BE2C (cell line): Measurements from ENCODE around the gene GOLGA3.
"Not testable (repeated sequence)": the region's sequence is repeated elsewhere in the genome, so short reads cannot be mapped to it uniquely, and the experiment has no call there.

ENCODE experiments used
- DNase-seq: peaks from one replicate; pipeline ENCODE4 v3.0.0-alpha.2; 2020
- H3K27me3 ChIP-seq: fragments of 250-450 bp; sonication (Bioruptor Pico); 2 replicates; pipeline ENCODE4 v1.5.1; 2020; ENCODE audit warnings: mild to moderate bottlenecking
- H3K36me3 ChIP-seq: fragments of 250-450 bp; sonication (Bioruptor Pico); 2 replicates; pipeline ENCODE4 v1.5.1; 2020; ENCODE audit warnings: mild to moderate bottlenecking
- H3K4me1 ChIP-seq: fragments of 250-450 bp; sonication (Bioruptor Pico); 2 replicates; pipeline ENCODE4 v1.5.1; 2020
- H3K4me3 ChIP-seq: 2 replicates; pipeline ENCODE4 v1.5.1; 2011; ENCODE audit warnings: low read depth, low read length
- H3K9me3 ChIP-seq: fragments of 250-450 bp; sonication (Bioruptor Pico); 2 replicates; pipeline ENCODE4 v1.5.1; 2020
- CTCF ChIP-seq: IDR thresholded peaks from 2 replicates; pipeline ENCODE4 v1.5.1; 2012; ENCODE audit warnings: mild to moderate bottlenecking, low read depth, low read length

GOLGA3 gene

GRCh38 chr12:132872073-132872855 lies 43.6 kb upstream of the GOLGA3 start:
- H3K9me3 ChIP-seq, result no peaks in the 10 kb centered on the region; the same call in 1 of the 2 replicates
- H3K4me1 ChIP-seq, result no peaks in the 10 kb centered on the region
- TF ChIP-seq CTCF, result no peak
- peaks cover 43% of the 10 kb centered on the region for H3K36me3 ChIP-seq
- no peak for DNase-seq
- no peaks in the 10 kb centered on the region for H3K27me3 ChIP-seq
- no peak overlapping the region for H3K4me3 ChIP-seq

GRCh38 chr12:132869551-132869950 lies 40.9 kb upstream of the GOLGA3 start:
- Histone ChIP-seq H3K36me3 (peaks cover 41% of the 10 kb centered on the region), H3K9me3 (no peaks in the 10 kb centered on the region), H3K4me3 (no peak overlapping the region), H3K27me3 (no peaks in the 10 kb centered on the region), H3K4me1 (no peaks in the 10 kb centered on the region)
- DNase-seq, result no peak
- no peak for TF ChIP-seq CTCF

GRCh38 chr12:132866251-132866828 lies 37.7 kb upstream of the GOLGA3 start:
- Histone ChIP-seq H3K9me3 (no peaks in the 10 kb centered on the region), H3K36me3 (peaks cover 30% of the 10 kb centered on the region), H3K4me1 (no peaks in the 10 kb centered on the region), H3K4me3 (no peak overlapping the region), H3K27me3 (no peaks in the 10 kb centered on the region)
- no peak for DNase-seq
- TF ChIP-seq CTCF, result no peak

- peaks cover 30% of the 10 kb centered on the region for H3K36me3 ChIP-seq
- H3K4me3 ChIP-seq, result no peak overlapping the region
- H3K9me3 ChIP-seq, result no peaks in the 10 kb centered on the region
- H3K27me3 ChIP-seq, result no peaks in the 10 kb centered on the region
- H3K4me1 ChIP-seq, result no peaks in the 10 kb centered on the region
- DNase-seq, result no peak
- TF ChIP-seq CTCF, result no peak
Observed at GRCh38 chr12:132861558-132861957, 32.9 kb upstream of the GOLGA3 start.

GRCh38 chr12:132858718-132859266 lies 30.1 kb upstream of the GOLGA3 start:
- Histone ChIP-seq H3K4me3 (no peak overlapping the region), H3K27me3 (no peaks in the 10 kb centered on the region), H3K9me3 (no peaks in the 10 kb centered on the region), H3K36me3 (peaks cover 38% of the 10 kb centered on the region), H3K4me1 (no peaks in the 10 kb centered on the region)
- no peak for TF ChIP-seq CTCF
- DNase-seq, result no peak

- not testable (repeated sequence) for H3K4me1 ChIP-seq, H3K4me3 ChIP-seq, DNase-seq, H3K9me3 ChIP-seq, H3K27me3 ChIP-seq
- peaks cover 53% of the 10 kb centered on the region for H3K36me3 ChIP-seq
Observed at GRCh38 chr12:132857019-132857418, 28.4 kb upstream of the GOLGA3 start.
